Tibial nerve (tissue), 4 donors: ENCODE data around the gene TMTC1. TPM values are rescaled to one million over a fixed set of nuclear protein-coding genes. Genes with fewer than 3 reads are reported as not detected.

Source experiments
- DNase-seq, 2 donors: peaks; one replicate each; pipeline ENCODE4 v3.0.0-alpha.2; 2019; ENCODE audit warnings: low spot score in 2 of 2
- H3K27ac ChIP-seq, 4 donors: fragments of 200-600 bp; sonication (generic) in 3 of 4; one replicate each; pipeline ENCODE4 v1.5.1; 2017 to 2019; ENCODE audit warnings: mild to moderate bottlenecking in 1 of 4
- H3K27me3 ChIP-seq, 2 donors: fragments of 200-600 bp; sonication (generic) in 1 of 2; one replicate each; pipeline versions ENCODE4 v1.5.1 to v1.6.0; 2017 to 2019
- H3K36me3 ChIP-seq, 3 donors: fragments of 200-600 bp; sonication (generic); one replicate each; pipeline ENCODE4 v1.5.1; 2018 to 2019
- H3K4me1 ChIP-seq, 4 donors: fragments of 200-600 bp; sonication (generic) in 3 of 4; one replicate each; pipeline ENCODE4 v1.5.1; 2017 to 2019
- H3K4me3 ChIP-seq, 4 donors: fragments of 200-600 bp; sonication (generic) in 3 of 4; one replicate each; pipeline ENCODE4 v1.5.1; 2017 to 2019; ENCODE audit warnings: mild to moderate bottlenecking in 1 of 4, moderate library complexity in 1 of 4
- H3K9me3 ChIP-seq, 4 donors: fragments of 200-600 bp; sonication (generic) in 3 of 4; one replicate each; pipeline ENCODE4 v1.5.1; 2017 to 2019
- EP300 ChIP-seq, 2 donors: sonication (generic); formaldehyde crosslinking; IDR thresholded peaks; one replicate each; pipeline ENCODE4 v1.6.1; 2017; ENCODE audit warnings: antibody characterized with exemption in 2 of 2, mild to moderate bottlenecking in 1 of 2
- POLR2A ChIP-seq, 2 donors: fragments of 450-650 bp; IDR thresholded peaks; one replicate each; pipeline ENCODE4 v1.6.1; 2017; ENCODE audit warnings: antibody characterized with exemption in 2 of 2, mild to moderate bottlenecking in 2 of 2, moderate library complexity in 2 of 2
- WGBS, 2 donors: methylation state at CpG; one replicate each; pipeline ENCODE4 v1.1.5; 2018; 5-methylcytosine and 5-hydroxymethylcytosine counted together
- total RNA-seq, 4 donors: library from RNA; depleted of rRNA; stranded (reverse); fragments of >200 nt; gene quantifications; one replicate each; pipeline ENCODE4 v1.1.0, GENCODE V29; 2016
- TF ChIP-seq, protein P1 (sequence below), 5 experiments: fragments of 200-600 bp in 3 of 5; fragments of 450-650 bp in 2 of 5; sonication (generic) in 3 of 5; IDR thresholded peaks; one replicate each; pipeline ENCODE4 v1.5.1; 2016 to 2019; ENCODE audit warnings: antibody characterized with exemption in 5 of 5, mild to moderate bottlenecking in 3 of 5, moderate library complexity in 2 of 5

TMTC1 gene
- total RNA-seq, 4 donors from 2014 or later: 111 to 207 (median 144) TPM

DNA sequence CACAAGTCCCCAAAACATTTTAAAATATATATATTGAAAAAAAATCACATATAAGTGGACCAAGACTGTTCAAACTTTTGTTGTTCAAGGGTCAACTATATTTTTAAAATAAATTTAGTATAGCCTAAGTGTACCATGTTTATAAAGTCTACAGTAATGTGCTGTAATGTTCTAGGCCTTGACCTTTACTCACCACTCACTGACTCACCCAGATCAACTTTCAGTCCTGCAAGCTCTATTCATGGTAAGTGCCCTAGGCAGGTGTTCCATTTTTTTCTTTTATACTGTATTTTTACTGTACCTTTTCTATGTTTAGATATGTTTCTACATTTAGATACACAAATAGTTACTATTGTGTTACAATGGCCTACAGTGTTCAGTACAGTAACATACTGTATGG is 23.4 kb upstream of the TMTC1 start:
- Histone ChIP-seq H3K27ac (no peak overlapping the region), H3K36me3 (no peaks in the 10 kb centered on the region), H3K27me3 (no peaks in the 10 kb centered on the region), H3K9me3 (no peaks in the 10 kb centered on the region), H3K4me1 (no peaks in the 10 kb centered on the region), H3K4me3 (no peak overlapping the region)
- no peak for DNase-seq
- TF ChIP-seq POLR2A (IDR thresholded peaks at IDR 0.05) (no peak), EP300 (IDR thresholded peaks at IDR 0.05) (no peak)
- TF ChIP-seq, protein P1, sequence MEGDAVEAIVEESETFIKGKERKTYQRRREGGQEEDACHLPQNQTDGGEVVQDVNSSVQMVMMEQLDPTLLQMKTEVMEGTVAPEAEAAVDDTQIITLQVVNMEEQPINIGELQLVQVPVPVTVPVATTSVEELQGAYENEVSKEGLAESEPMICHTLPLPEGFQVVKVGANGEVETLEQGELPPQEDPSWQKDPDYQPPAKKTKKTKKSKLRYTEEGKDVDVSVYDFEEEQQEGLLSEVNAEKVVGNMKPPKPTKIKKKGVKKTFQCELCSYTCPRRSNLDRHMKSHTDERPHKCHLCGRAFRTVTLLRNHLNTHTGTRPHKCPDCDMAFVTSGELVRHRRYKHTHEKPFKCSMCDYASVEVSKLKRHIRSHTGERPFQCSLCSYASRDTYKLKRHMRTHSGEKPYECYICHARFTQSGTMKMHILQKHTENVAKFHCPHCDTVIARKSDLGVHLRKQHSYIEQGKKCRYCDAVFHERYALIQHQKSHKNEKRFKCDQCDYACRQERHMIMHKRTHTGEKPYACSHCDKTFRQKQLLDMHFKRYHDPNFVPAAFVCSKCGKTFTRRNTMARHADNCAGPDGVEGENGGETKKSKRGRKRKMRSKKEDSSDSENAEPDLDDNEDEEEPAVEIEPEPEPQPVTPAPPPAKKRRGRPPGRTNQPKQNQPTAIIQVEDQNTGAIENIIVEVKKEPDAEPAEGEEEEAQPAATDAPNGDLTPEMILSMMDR (IDR thresholded peaks at IDR 0.05): no peak

DNA sequence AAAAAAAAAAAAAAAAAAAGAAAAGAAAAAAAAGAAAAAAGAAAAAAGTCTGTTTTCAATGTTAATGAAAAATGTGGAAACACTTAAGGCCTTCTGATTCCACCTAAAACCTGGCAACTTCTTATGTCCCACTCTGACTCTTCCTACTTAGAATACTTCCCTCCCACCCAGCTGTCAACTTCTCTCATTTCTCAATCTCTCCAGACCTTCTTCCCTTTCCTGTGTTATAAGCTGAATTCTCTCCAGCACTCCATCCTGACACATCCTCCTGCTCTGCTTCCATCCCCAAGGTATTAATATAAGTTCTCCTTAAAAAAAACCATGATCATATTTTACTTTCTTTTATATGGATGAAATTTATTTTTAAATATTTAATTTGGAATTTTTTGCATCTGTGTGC is 20.3 kb upstream of the TMTC1 start:
- no peak for TF ChIP-seq POLR2A (IDR thresholded peaks at IDR 0.05)
- TF ChIP-seq, protein P1 (IDR thresholded peaks at IDR 0.05): no peak
- TF ChIP-seq EP300 (IDR thresholded peaks at IDR 0.05): no peak
- H3K27me3 ChIP-seq: no peaks in the 10 kb centered on the region
- H3K27ac ChIP-seq: no peak overlapping the region
- H3K9me3 ChIP-seq: peaks cover 0 to 6% (median 0%) of the 10 kb centered on the region in 4 donors
- no peak overlapping the region for H3K4me3 ChIP-seq
- no peaks in the 10 kb centered on the region for H3K4me1 ChIP-seq
- no peak for DNase-seq
- H3K36me3 ChIP-seq: no peaks in the 10 kb centered on the region

DNA sequence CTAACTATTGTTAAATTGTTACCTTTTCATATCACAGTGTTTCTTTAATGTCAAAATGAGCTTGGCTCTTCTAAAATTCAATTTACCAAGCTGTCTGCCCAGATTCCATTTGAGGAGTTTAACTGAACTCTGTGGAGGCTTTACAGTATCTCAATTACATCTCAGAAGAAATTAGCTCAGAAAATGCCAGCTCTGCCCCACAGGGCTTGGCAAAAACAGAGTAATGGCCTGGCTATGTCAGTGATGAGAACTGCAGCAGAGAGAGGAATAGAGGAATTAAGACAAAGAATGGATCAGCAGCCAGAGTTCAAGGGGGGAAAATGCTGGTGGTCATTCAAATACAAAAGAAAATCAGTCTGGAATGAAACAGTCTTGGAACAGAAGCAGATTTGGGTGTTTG is 15.8 kb upstream of the TMTC1 start:
- TF ChIP-seq, protein P1 (IDR thresholded peaks at IDR 0.05): no peak
- TF ChIP-seq POLR2A (IDR thresholded peaks at IDR 0.05) (no peak), EP300 (IDR thresholded peaks at IDR 0.05) (no peak)
- no peak overlapping the region for H3K27ac ChIP-seq

DNA sequence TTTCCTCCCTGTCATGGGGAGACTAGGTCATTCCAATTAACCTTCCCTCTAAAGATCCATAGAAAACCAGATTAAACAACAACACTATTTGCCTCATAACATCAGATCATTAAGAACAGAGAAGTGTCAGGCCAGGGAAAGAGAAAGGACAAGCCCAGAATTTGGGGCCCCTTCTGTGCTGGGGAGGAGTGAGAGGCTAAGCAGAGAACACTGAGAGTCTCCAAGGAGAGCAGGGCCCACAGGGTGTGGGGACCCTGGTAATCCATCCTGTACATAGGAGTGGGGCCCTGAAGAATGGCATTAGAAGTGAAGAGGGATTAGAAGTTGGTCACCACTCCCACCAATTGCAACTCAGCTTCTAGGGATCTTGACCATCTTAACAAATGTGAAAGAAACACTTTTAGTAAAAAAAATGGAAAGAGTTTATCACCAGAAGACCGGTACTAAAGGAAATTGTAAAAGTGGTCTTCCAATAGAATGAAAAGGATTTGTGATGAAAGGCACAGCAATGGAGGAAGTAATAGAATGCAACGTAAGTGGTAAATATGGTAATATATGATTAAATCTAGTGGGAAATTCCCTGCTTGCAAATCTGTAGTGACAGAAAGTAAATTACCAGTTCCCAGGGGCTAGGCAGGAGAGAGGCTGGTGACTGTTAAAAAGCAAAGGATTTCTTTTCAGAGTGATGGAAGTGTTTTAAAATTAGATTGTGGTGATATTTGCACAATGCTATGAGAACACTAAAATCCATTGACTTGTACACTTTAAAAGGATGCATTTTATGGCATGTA is 14.0 kb upstream of the TMTC1 start:
- DNase-seq: no peak
- no peaks in the 10 kb centered on the region for H3K27me3 ChIP-seq

More for the DNA sequence above, 15.8 kb upstream of the TMTC1 start:
- H3K4me1 ChIP-seq: peaks cover 0 to 12% (median 0%) of the 10 kb centered on the region in 4 donors
- no peaks in the 10 kb centered on the region for H3K27me3 ChIP-seq
- H3K36me3 ChIP-seq: no peaks in the 10 kb centered on the region
- DNase-seq: no peak
- H3K9me3 ChIP-seq: peaks cover 0 to 6% (median 0%) of the 10 kb centered on the region in 4 donors
- no peak overlapping the region for H3K4me3 ChIP-seq

DNA sequence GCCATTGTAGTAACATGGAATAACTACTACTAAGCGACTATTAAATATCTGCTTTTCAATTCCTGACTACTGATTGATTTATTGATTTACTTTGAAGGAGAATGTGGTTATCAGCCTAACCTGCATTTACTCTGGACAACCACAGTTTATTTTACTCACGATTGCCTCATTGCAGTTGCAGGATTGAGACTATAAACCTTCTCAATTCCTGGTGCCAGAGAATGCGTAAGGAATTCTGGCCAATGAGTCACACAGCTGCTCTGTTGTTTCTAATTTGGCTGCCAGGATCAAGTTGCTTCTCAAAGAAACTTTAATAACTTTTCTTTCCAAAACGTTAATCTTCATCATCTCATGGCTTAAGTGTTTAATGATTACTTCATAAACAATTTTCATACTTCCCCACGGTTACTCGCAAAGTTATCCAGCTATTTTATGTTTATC is 13.1 kb upstream of the TMTC1 start:
- 22 to 25% methylated on average over 6 of the region's 6 CpGs for WGBS, 2 donors
- no peaks in the 10 kb centered on the region for H3K36me3 ChIP-seq
- H3K9me3 ChIP-seq: peaks cover 0 to 5% (median 0%) of the 10 kb centered on the region in 4 donors
- TF ChIP-seq EP300 (IDR thresholded peaks at IDR 0.05) (peak in 1 of 2 donors; percentile 60), POLR2A (IDR thresholded peaks at IDR 0.05) (no peak)
- TF ChIP-seq, protein P1 (IDR thresholded peaks at IDR 0.05): peak in 1 of 5 experiments; percentile 20
- H3K4me1 ChIP-seq: peaks cover 0 to 12% (median 0%) of the 10 kb centered on the region in 4 donors
- DNase-seq: peak in 1 of 2 donors; percentile 56
- no peaks in the 10 kb centered on the region for H3K27me3 ChIP-seq
- peak overlapping the region in 2 of 4 donors; percentile 32 to 38 for H3K27ac ChIP-seq
- H3K4me3 ChIP-seq: no peak overlapping the region

More for the DNA sequence above, 14.0 kb upstream of the TMTC1 start:
- Histone ChIP-seq H3K9me3 (peaks cover 0 to 6% (median 0%) of the 10 kb centered on the region in 4 donors), H3K36me3 (no peaks in the 10 kb centered on the region), H3K4me1 (peaks cover 0 to 12% (median 0%) of the 10 kb centered on the region in 4 donors), H3K27ac (no peak overlapping the region), H3K4me3 (no peak overlapping the region)
- TF ChIP-seq, protein P1 (IDR thresholded peaks at IDR 0.05): no peak
- TF ChIP-seq POLR2A (IDR thresholded peaks at IDR 0.05): no peak
- no peak for TF ChIP-seq EP300 (IDR thresholded peaks at IDR 0.05)
- 76 to 78% methylated on average over 2 of the region's 2 CpGs for WGBS, 2 donors
